DND-41 (cell line): ENCODE results near the gene DCST1.

Source experiments
- CTCF ChIP-seq: IDR thresholded peaks from 2 replicates; pipeline ENCODE4 v1.5.1; 2012; ENCODE audit warnings: borderline replicate concordance, low read length, moderate library complexity, mild to moderate bottlenecking; ENCODE audit not compliant: poor library complexity, severe bottlenecking; ENCODE audit errors: extremely low read depth
- EZH2 ChIP-seq: IDR thresholded peaks from 3 replicates; pipeline ENCODE4 v1.6.1; 2012; ENCODE audit warnings: borderline replicate concordance, low read depth, mild to moderate bottlenecking, moderate library complexity, low read length, inconsistent platforms; ENCODE audit not compliant: severe bottlenecking

- TF ChIP-seq CTCF = no peak
- no peak for TF ChIP-seq EZH2
Observed at GRCh38 chr1:155063550-155064110, 30.0 kb downstream of the DCST1 start, which contains the start of gene EFNA4.
